Endometrial microvascular endothelial cells (primary cell): ENCODE measurements around the gene SSBP1. TPM values are rescaled to one million over a fixed set of nuclear protein-coding genes. Genes with fewer than 3 reads are reported as not detected.

Experiments used
- in situ Hi-C: cut with HindIII; loops from 2 replicates; pipeline ENCODE4 v1.10.0; 2017; ENCODE audit warnings: low sequenced_read_pairs, low pct_unique_long_range_greater_than_20kb; ENCODE audit errors: inconsistent ontology term
- total RNA-seq: library from RNA; depleted of rRNA; stranded (reverse); fragments of >200 nt; gene quantifications from one replicate; pipeline ENCODE4 v1.2.3, GENCODE V29; 2015; ENCODE audit errors: inconsistent ontology term

SSBP1 gene
- total RNA-seq, 1 donor from 2014 or later = 305 TPM

DNA sequence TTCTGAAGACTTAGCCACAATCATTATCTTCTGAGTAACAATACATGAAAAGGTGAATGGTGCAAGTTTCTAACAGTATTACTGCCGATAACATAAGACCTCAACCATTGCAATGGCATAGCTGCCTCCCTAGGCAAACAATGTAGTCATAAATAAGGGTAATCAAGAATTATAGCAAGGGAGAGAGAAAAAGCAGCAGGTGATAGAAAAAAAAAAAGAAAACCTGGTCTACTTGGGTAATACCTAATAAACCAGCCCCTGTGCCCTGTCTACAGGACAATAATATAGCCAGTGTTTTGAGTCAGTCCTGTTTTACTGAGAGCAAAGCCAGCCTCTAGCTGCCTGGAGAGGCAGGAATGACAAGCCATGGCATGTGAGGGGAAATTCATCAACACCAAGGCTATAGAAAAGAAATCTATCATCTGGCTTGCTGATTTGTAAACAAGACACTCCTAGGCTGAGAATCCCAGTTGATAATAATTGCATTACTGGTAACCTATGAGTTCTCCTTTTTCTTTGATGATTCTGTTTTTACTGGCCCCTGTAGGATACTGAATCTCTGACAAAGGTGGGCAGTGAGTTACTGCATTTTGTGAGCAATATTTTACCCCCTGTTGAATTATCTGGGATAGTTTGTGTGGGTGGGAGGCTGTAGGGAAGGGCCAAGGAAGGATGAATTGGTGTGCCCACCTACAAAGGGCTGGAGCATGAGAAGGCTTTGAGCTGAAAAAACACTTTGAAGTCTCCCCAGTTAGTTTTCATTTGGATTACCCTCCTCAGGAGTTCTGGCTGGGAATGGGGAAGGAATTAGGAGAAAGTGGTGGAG, 31.7 kb upstream of the SSBP1 start:
- in situ Hi-C loops = no loop called here

DNA sequence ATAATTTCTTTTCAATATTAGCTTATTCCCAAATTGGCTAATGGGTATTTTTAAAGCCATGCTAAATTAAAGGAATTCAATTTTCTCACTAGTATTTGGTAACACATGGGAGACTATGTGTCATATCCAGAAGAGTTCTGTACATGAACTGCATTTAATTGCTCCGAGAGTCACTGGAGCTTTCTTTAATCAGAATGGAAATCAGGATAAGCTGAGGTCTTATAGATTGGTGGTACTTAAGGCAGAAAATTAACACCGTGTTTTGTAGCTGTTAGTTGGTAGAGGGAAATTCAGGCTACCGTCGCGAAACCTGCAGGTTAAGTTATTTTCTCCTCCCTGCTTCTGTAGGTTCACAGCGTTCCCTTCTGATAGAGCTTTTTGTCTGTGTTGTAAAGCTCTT, 29.8 kb upstream of the SSBP1 start, which contains the start of gene WEE2:
WEE2 (plus strand) TSS at position 3 of the 400 bp plus-strand sequence. CDS start 406 bp downstream, outside the sequence.
- in situ Hi-C loops = no loop called here

DNA sequence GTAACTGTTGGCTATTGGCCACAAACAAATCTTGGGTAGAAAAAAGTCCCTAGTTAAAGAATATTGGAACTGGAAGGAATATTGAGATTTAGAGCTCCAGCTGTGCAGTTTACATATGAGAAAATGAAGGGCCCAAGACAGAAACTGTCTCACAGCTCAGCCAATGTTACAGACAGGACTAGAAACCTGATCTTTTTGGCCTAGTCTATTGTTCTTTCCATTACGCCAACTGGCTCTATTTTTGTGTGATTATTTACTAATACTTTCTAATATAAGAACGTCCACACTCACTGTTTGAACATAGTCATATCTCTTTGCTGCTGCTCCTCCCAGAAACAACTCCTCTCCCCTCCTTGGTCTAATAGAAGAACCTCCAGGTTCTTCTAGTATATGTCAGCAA, 28.8 kb upstream of the SSBP1 start:
- in situ Hi-C loops = no loop called here

DNA sequence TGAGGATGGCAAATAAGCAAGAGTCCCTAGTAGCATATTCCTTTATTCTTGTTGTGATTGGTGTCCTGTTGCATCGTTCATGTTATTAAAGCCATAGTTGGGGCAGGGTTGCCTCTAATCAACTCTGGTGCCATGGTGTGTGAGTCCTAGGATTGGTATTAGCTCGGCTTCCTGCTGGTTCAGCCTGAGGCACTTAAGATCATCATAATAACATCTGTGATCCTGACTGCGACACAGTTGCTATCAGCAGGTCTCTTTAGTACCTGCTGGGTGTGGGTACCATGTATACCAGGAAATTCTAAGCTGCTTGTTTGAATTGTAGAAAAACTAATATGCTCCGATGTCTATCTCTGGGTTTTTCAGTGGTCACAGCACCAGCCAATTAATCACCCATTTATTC, 28.4 kb upstream of the SSBP1 start:
- in situ Hi-C loops = no loop called here

DNA sequence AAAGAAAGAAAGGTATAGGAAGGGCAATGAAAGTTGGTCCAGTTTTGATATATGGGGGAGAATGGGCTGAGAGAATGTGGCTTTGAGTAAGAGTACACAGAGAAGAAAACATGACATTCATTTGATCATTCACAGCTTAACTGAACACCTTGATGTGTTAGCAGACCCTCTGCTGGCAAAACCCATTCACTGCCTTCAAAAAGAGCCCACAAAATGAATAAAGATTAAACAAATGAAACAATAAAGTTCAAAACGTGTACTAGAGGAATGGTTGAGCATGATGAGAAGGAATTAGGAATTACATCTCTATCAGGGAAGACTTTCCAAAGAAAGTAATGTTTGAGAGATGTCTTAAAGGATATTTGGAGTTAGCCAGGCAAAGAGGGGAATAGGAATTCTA, 27.9 kb upstream of the SSBP1 start:
- in situ Hi-C loops = no loop called here

DNA sequence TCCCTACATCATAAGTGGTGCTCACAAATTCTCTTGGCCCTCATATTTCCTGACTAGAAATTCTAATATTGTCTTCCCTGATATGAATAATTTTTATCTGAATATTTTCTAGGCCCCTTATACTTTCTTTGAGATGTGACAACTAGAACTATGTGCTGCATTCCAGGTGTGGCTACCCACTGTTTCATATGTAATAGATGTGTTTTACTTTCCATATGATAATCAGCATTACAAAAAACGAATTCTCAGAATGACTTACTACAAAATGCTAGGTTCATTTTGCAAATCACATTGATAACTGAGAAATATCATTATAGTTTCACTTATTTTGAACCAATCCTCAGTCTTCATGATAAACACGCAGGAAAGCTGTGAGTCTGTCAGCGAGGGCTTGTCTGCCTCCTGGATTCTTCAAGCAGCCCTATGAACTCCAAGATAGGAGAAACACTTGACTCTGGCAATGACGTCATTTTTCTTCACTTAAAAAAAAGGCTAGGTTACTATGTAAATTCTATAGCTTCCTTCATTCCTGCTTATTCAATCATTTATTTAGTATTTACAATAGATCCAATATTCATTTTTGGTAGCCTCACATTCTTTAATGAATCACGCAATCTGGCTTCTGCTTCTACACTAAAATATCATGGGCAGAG, 25.4 kb upstream of the SSBP1 start:
- in situ Hi-C loops = no loop called here

DNA sequence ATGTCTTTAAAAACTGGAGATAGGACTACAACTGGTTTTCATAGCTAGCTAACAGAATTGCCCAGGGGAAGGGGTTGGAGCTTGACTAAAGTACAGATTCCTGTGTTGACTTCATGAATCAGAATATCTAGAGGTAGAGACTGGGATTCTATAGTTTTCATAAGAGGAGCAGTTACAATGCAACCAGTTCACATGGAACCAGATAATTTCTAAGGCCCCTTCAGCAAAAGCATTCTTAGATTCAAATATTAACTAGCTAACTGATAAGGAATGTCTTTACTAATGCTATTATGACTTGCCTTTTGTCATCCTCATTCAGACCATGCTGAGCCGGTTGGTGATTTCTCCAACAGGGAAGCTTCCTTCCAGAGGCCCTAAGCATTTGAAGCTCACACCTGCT, 24.3 kb upstream of the SSBP1 start:
- in situ Hi-C loops = no loop called here

DNA sequence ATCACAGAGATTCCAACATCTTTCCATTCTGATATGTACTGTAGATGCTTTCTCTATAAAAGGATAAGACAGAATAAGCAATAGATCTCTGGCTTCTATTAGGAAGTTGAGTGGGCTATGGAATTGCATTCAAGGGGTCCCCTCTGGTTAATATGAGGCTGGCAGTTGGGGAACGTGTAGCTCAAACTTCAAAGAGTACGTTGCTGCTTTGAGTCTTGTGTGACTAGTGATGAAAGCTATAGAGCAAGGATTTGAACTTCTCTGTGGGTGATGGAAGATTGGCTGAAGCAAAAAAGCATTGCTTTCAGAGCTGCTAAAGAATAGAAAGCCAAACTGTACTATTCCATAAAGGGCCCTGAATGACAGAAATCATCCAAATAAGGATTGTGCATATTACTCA, 23.6 kb upstream of the SSBP1 start:
- in situ Hi-C loops = no loop called here

DNA sequence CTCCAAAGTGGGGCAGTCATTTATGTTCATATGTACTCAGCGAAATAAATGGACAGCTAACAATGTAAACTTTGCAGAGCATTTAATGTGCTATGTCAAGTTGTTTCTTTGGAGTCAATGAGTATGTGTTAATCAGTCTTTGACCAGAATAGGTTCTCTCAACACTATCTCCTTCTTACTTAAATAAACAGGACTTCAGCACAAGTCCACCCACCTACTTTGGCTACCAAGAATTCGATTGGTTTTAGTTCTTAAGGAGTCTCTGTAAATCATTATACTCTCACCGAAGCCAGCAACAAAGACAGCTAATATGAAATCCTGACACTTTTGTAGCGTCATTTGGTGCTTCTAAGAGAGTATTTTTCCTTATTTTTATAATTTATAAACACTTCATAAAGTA, 23.1 kb upstream of the SSBP1 start:
- in situ Hi-C loops = no loop called here

DNA sequence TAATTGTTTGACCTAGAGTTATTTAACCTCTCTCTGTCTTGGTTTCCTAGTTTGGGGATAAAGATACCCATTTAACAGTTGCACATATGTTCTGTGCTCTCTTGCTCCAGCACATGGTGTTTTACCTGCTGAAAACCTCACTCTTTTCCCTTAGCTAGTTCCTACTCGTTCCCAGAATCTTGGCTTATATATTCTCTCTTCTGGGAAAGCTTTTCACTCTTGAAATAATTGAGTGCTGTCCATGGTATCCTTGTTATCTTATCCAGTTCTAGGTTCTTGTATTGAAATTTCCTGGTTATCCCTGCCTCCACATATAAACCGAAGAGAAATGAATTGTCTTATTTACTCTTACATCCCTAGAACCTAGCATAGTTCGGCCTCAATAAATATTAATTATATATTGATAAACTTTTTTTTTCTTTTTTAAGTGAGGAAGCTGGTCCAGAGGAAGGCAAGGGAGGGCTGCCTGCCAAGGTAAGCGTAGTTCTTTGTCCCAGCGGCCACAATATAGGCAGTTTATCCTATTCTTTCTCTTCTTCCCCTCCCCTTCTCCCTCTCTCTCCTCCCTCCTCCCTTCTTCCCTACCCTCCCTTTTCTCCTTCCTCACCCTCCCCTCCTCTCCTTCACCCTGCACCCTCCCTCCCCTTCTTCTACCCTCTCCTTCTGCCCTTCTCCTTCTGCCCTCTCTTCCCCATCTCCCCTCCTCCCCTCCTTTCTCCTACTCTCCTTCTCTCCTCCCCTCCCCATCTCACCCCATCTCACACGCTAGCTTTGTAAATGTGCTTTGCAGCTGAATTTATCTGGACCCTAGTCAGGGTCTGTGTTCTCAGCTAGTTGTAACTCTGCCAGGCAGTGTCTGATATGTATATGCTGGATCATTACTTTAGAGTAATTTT, 22.1 kb upstream of the SSBP1 start:
- in situ Hi-C loops = no loop called here

DNA sequence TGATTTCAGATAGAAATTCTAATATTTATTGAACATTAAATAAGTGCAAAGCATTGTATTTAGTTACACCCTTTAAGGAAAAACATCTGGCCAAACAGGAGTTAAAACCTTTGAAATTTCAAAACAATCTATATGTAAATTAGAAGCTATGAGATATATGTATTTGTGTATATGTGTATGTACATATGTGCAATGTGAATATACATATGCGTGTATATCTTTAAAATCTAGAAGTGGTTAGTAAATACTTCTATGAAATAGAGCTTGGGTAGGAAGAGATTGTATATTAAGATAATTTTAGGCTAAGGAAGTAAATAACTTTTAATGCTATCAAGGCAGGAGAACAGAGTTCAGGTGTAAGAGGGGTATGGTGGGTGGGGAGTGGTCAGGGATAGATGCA, 20.7 kb upstream of the SSBP1 start:
- in situ Hi-C loops = no loop called here

DNA sequence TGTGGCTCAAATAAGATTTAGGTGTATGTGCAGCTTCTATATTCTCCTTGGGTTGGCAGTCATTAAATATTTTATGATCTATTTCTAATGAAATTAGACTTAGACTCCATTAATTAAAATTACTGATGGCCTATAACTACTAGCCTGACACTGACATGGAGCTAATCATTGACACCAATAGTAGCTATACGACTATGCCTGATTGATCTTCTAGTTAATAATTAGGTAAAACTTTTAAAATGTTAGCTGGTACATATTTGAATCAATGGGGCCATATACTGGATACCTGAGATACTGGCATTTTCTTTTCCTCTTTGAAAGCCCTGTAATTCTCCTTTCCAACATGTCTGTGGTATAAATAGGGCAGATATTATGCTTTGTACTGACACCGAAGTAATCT, 15.6 kb upstream of the SSBP1 start:
- in situ Hi-C loops = no loop called here

DNA sequence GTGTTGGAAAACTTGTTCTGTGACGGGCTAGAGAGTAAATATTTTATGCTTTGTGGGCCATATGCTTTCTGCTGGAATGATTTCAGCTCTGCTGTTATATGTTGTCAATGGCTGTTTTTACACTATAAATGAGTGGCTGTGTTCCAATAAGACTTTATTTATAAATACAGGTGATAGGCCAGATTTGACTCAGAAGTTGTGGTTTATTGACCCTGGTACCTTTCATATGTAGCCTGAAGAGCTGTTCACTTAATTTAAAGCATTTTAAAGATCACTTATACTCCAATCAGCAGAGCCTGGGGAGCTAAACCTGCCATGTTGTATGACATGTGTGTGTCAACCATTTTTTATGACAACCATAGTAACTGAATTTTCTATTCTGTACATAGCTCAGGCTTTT, 9.1 kb upstream of the SSBP1 start:
- in situ Hi-C loops = no loop called here

DNA sequence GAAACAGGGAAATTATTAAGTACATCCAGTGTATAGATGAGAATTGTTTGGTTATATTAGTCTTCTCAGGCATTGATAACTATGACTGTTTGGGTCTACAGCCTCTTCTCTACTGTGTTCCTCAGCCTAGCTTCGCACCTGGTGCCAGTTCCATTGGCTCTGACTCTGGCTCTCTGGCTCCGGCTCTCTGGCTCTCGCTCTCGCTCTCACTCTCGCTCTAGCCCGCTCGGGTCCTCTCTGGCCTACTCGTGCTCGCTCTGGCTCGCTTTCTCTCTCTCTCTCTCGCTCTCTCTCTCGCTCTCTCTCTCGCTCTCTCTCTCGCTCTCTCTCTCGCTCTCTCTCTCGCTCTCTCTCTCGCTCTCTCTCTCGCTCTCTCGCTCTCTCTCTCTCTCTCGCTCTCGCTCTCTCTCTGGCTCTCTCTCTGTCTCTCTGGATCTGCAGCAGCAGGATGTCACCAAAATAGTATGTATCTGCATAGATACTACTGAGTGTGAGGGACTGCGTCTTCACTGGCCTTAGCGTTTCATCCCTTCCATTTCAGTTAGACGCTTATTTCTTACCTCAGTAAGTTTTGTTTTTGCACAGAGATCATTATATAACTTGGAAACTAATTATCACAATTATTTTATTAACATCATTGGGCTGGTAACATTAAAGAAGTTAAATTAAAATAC, 6.5 kb upstream of the SSBP1 start:
- in situ Hi-C loops = no loop called here

DNA sequence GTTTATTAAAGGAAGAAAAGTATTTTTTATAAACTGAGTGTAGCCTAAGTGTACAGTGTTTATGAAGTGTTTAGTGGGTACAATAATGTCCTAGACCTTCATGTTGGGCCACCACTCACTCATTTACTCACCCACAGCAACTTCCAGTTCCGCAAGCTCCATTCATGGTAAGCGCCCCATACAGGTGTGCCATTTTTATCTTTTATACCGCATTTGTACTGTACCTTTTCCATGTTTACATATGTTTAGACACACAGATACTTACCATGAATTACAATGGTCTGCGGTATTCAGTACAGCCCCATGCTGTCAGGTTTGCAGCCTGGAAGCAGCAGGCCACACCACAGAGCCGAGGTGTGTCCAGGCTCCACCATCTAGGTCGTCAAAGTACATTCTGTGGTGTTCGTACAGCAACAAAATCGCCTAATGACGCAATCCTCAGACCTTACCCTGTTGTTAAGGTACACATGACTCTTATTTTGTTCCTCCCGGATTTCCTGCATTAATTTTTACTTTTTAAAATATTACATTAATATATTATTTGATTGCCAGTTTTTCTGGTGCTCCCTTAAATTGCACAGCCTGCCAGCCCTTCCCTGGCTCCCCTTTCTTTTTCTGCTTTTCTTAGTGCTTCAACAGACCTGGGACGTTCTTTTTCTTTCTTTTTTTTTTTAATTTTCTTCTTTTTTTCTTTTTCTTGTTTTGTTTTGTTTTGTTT, 881 bp upstream of the SSBP1 start:
- in situ Hi-C loops = no loop called here

DNA sequence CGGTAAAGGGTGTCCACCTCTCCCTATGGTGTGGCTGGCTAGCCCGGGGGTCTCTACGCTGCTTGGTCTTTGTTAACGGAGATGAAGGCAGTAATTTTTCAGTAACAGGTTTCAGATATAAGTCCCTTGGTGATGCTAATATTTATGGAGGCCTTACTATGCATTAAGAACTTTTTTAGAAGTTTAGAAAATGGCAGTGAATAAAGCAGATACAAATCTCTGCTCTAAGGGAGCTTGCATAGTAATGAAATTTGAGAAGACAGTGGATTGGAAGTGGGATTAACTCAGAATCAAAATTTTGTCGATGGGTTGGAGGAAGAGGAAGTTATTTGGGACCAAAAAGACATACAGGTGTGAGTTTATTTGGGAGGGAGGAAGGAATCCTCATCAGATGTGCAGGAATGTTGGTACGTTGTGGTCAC, 445 bp downstream of the SSBP1 start:
- in situ Hi-C loops = no loop called here

DNA sequence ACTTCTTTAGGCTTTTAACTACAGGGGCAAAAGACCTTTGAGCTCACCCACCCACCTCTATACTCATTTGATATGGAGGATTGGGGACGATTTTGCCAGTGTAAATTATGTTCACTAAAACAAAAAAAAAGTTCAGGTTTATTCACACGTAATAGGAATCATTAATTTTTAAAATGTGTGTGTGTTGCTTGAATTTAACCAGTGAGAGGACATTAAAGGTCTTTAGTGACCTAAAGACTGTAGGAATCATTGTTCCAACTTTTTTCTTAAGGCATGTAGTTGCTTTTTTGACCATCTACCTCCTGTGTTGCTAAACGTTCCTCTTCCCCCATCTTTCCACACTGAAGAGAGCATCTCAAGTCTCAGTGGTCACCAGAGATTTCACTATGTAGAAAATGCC, 1.1 kb downstream of the SSBP1 start:
- in situ Hi-C loops = no loop called here

DNA sequence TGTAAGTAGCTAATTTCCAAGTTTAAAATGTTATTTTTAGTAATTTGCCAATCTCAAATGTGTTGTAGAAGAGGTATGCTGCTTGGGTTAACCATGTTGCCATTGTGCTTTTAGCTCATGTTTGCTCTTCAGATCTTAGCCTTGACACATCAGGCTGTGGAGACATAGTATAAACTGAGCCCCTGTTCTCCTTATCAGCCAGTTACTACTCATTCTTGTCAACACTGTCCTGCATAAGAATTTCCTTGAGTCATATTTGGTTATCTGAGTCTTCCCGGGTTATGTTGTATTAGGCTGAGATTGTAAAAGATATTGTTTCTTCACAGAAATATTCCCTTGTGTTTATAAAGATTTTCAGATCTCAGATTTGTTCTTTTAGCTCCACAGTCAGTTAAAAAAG, 4.1 kb downstream of the SSBP1 start:
- in situ Hi-C loops = no loop called here
